ENCODE data around the gene LSP1. TPM values are rescaled to one million over a fixed set of nuclear protein-coding genes. Genes with fewer than 3 reads are reported as not detected.
A peak's percentile ranks its signal among the peaks of the same experiment; 100 is the strongest.

The LSP1 gene
- total and polyA plus RNA-seq, 2 of the 13 experiments (the other 11 are each of a cell fraction or from before 2014, with no cell fraction given) = 0.59 to 1.00 TPM

DNA sequence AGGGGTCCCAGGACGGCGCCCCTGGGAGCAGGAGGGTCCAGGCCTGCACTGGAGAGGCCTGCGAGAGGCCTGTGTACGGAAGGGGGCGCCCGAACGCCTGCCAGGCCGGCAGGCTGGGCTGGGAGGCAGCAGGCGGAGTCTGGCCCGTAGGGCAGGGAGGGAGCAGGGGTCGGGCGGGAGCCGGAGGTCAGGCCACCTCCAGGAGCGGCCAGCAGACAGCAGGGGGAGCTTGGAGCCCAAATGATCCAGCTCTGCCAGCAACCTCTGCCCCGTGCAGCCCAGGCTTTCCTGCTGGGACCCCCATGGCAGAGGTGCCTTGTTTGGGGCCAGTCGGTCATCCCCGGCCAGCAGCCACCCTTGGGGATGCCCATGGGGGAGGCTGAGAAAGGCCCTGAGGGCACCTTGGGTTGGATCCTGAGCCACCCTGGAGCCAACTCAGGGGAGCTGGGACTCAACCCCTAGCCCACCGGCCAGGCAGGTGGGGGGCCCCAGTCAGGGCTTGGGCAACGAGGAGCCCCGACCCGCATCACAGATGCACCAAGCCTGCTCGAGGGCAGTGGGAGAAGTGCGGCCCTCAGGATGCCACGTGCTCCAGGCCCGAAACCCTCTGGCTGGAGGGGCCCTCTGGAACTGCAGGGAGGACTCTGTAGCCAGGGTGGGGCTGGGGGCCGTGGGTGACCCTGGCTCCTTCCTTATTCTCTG is 27.7 kb upstream of the LSP1 start (continued):
- TF ChIP-seq, protein P1, sequence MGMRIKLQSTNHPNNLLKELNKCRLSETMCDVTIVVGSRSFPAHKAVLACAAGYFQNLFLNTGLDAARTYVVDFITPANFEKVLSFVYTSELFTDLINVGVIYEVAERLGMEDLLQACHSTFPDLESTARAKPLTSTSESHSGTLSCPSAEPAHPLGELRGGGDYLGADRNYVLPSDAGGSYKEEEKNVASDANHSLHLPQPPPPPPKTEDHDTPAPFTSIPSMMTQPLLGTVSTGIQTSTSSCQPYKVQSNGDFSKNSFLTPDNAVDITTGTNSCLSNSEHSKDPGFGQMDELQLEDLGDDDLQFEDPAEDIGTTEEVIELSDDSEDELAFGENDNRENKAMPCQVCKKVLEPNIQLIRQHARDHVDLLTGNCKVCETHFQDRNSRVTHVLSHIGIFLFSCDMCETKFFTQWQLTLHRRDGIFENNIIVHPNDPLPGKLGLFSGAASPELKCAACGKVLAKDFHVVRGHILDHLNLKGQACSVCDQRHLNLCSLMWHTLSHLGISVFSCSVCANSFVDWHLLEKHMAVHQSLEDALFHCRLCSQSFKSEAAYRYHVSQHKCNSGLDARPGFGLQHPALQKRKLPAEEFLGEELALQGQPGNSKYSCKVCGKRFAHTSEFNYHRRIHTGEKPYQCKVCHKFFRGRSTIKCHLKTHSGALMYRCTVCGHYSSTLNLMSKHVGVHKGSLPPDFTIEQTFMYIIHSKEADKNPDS (CRISPR knock-in tag; IDR thresholded peaks at IDR 0.05) = no peak
- TF ChIP-seq RBM22 (optimal IDR thresholded peaks at IDR 0.05; ENCODE audit: low read length) (no peak), CEBPB (IDR thresholded peaks at IDR 0.05; ENCODE audit: borderline replicate concordance, low read depth, low read length) (no peak), ZNF720 (CRISPR knock-in tag; IDR thresholded peaks at IDR 0.05) (no peak), ZNF12 (CRISPR knock-in tag; IDR thresholded peaks at IDR 0.05) (peak; percentile 41; the same call in 1 of the 2 replicates), ARNTL (CRISPR knock-in tag; IDR thresholded peaks at IDR 0.05) (peak; percentile 60), ZNF616 (CRISPR knock-in tag; IDR thresholded peaks at IDR 0.05; ENCODE audit: low read depth) (no peak), POLR2G (IDR thresholded peaks at IDR 0.05; ENCODE audit: low read depth, low read length) (no peak), ZNF558 (CRISPR knock-in tag; IDR thresholded peaks at IDR 0.05; ENCODE audit: borderline replicate concordance) (0 out of 2 replicates have a peak, but pooled peaks have one; percentile 16), NR2C2 (CRISPR knock-in tag; IDR thresholded peaks at IDR 0.05; ENCODE audit: borderline replicate concordance) (peak; percentile 57; the same call in 1 of the 2 replicates), GABPB1 (CRISPR knock-in tag; IDR thresholded peaks at IDR 0.05) (peak; percentile 68; the same call in 1 of the 2 replicates), RBFOX2 (IDR thresholded peaks at IDR 0.05; ENCODE audit: low read depth, low read length) (no peak), ZNF773 (CRISPR knock-in tag; IDR thresholded peaks at IDR 0.05; ENCODE audit: borderline replicate concordance) (0 out of 2 replicates have a peak, but pooled peaks have one; percentile 25), ZNF543 (CRISPR knock-in tag; IDR thresholded peaks at IDR 0.05) (0 out of 2 replicates have a peak, but pooled peaks have one; percentile 61)
- TF ChIP-seq, protein P2, sequence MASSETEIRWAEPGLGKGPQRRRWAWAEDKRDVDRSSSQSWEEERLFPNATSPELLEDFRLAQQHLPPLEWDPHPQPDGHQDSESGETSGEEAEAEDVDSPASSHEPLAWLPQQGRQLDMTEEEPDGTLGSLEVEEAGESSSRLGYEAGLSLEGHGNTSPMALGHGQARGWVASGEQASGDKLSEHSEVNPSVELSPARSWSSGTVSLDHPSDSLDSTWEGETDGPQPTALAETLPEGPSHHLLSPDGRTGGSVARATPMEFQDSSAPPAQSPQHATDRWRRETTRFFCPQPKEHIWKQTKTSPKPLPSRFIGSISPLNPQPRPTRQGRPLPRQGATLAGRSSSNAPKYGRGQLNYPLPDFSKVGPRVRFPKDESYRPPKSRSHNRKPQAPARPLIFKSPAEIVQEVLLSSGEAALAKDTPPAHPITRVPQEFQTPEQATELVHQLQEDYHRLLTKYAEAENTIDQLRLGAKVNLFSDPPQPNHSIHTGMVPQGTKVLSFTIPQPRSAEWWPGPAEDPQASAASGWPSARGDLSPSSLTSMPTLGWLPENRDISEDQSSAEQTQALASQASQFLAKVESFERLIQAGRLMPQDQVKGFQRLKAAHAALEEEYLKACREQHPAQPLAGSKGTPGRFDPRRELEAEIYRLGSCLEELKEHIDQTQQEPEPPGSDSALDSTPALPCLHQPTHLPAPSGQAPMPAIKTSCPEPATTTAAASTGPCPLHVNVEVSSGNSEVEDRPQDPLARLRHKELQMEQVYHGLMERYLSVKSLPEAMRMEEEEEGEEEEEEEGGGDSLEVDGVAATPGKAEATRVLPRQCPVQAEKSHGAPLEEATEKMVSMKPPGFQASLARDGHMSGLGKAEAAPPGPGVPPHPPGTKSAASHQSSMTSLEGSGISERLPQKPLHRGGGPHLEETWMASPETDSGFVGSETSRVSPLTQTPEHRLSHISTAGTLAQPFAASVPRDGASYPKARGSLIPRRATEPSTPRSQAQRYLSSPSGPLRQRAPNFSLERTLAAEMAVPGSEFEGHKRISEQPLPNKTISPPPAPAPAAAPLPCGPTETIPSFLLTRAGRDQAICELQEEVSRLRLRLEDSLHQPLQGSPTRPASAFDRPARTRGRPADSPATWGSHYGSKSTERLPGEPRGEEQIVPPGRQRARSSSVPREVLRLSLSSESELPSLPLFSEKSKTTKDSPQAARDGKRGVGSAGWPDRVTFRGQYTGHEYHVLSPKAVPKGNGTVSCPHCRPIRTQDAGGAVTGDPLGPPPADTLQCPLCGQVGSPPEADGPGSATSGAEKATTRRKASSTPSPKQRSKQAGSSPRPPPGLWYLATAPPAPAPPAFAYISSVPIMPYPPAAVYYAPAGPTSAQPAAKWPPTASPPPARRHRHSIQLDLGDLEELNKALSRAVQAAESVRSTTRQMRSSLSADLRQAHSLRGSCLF (CRISPR knock-in tag; IDR thresholded peaks at IDR 0.05; ENCODE audit: borderline replicate concordance) = no peak
- TF ChIP-seq, protein P3, sequence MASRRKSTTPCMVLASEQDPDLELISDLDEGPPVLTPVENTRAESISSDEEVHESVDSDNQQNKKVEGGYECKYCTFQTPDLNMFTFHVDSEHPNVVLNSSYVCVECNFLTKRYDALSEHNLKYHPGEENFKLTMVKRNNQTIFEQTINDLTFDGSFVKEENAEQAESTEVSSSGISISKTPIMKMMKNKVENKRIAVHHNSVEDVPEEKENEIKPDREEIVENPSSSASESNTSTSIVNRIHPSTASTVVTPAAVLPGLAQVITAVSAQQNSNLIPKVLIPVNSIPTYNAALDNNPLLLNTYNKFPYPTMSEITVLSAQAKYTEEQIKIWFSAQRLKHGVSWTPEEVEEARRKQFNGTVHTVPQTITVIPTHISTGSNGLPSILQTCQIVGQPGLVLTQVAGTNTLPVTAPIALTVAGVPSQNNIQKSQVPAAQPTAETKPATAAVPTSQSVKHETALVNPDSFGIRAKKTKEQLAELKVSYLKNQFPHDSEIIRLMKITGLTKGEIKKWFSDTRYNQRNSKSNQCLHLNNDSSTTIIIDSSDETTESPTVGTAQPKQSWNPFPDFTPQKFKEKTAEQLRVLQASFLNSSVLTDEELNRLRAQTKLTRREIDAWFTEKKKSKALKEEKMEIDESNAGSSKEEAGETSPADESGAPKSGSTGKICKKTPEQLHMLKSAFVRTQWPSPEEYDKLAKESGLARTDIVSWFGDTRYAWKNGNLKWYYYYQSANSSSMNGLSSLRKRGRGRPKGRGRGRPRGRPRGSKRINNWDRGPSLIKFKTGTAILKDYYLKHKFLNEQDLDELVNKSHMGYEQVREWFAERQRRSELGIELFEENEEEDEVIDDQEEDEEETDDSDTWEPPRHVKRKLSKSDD (CRISPR knock-in tag; IDR thresholded peaks at IDR 0.05; ENCODE audit: low read depth) = no peak
- TF ChIP-seq, protein P4, sequence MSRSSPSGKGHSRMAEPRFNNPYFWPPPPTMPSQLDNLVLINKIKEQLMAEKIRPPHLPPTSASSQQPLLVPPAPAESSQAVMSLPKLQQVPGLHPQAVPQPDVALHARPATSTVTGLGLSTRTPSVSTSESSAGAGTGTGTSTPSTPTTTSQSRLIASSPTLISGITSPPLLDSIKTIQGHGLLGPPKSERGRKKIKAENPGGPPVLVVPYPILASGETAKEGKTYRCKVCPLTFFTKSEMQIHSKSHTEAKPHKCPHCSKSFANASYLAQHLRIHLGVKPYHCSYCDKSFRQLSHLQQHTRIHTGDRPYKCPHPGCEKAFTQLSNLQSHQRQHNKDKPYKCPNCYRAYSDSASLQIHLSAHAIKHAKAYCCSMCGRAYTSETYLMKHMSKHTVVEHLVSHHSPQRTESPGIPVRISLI (CRISPR knock-in tag; IDR thresholded peaks at IDR 0.05; ENCODE audit: borderline replicate concordance) = no peak

Data from HepG2 (cell line).